Fibroblast of upper back skin (primary cell): ENCODE measurements around the gene GJB3.
"Not testable (repeated sequence)": the region's sequence is repeated elsewhere in the genome, so short reads cannot be mapped to it uniquely, and the experiment has no call there.

Experiments used
- DNase-seq: peaks from one replicate; pipeline ENCODE4 v3.0.0-alpha.2; 2013

The GJB3 gene

DNA sequence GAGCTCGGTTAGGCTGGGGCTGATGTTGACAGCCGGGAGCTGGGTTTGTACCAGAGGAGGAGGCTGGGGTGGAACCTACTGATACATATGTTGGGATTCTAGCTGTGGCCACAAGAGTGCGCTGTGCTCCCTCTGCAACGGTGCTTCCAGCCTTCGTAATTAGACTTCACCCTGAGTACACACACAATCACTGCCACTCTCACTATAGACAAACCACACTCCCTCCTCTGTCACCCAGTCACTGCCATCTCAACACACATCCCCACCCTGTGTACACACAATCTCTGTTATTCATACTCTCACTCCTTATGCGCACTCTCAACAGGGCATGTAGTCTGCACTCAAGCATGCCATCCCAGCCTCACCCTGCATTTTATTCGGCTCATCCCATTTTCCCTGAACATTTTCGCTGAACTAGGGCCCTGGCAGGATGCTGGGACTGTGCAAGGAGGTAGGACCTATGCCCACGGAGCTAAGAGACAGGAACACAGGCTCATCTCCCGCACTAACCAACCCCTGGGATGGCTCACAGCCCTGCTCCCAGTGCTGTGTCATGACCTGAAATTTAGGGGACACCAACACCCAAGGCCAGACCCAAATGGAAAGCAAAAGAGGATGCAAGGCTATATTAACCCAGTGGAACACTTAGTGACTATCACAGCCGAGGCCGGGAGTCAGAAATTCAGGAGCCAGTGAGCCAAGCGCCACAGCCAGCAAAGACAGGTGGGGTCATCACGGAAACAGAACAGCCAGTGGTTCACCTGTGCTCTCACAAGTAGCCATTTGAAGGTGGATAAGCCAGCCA is 5.7 kb downstream of the GJB3 start:
- DNase-seq: peak; percentile 58

- DNase-seq: no peak
Measured at GRCh38 chr1:34787461-34788420, 6.7 kb downstream of the GJB3 start.

DNA sequence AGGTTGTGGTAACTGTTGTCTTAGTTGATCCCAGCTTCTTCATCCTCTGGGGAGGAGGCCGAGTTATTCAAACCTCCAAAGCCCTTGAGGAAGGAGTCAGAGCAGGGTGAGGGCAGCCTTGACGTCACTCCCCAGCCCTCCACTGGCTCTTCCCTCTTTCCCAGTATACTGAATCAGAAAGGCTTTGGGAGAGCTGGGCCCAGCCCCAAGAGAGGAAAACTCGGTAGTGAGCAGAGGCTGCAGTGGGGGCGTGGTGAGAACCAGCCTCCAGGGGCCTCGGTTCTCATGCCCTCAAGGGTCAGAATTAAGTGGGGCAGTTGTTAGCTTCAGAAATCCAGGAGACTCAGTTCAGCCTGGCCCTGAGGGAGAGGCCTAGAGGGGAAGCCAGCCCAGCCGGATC is 10.0 kb downstream of the GJB3 start:
- no peak for DNase-seq

- DNase-seq: no peak
Measured at GRCh38 chr1:34792424-34792823, 11.4 kb downstream of the GJB3 start.

DNA sequence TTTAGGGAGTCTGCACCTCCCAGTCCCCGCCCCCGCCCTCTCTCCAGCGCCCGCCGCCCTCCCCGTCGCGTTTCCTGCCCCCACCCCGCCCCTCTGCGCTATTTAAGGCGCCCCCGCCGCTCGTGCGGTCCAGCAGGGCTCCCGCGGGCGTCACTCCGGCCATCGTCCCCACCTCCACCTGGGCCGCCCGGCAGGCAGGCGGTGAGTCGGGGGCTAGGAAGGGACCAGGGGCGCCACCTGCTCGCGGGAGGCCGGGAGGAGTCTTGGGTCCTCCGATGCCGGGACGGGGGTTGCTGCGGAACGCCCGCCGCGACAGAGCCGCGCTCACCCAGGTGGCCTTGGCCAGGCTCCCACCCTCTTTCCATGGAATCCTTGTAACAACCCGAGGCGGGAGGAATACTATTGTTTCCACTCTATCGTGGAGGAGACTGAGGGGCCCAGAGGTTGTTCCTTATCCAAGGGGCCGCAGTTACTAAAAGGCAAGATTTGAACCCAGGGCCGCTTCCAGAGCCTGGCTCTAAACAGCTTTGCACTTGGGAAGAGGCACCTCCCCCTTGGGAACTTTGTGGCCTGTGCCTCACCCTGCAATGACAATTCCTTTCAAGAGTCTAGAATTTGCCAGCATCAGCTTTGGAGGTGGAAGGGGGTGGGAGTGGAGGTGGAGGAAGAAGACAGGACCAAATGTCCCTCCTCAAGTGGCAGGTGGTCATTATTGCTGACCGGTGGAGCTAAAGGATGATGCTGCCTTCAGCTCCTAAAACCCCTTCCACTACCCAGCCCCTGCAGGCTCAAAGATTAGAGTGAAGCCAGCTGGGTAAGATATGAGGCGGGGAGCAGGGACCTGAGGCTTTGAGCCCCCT is 12.1 kb downstream of the GJB3 start, which contains the start of gene GJA4:
Gene GJA4 (plus strand): TSS at position 132 of the 860 bp plus-strand sequence. CDS start 1,215 bp downstream, outside the sequence.
- DNase-seq: no peak

GRCh38 chr1:34794001-34794789 is 13.2 kb downstream of the GJB3 start:
- DNase-seq: no peak

GRCh38 chr1:34794790-34795180 is 13.8 kb downstream of the GJB3 start:
- DNase-seq: no peak

DNA sequence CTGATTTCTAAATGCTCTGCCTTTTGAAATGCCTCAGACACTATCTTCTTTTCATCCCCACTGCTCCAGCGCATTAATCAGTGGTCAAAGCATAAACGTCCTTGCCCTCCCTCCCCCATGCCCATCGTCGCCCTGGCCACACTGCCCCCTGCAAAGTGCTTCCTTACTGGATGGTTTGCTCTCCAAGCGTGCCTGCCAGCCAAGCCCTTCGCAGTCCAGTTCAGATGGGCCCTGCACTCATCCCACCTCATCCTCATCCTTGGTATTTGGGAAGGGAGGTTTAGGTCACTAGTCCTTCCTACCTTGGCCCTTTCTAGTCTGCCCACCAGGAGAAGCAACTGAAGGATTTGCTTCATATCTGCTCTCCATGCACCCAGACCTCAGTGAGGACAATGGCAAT is 14.9 kb downstream of the GJB3 start:
- DNase-seq: no peak

GRCh38 chr1:34796990-34797389 is 16.0 kb downstream of the GJB3 start:
- DNase-seq: no peak

DNA sequence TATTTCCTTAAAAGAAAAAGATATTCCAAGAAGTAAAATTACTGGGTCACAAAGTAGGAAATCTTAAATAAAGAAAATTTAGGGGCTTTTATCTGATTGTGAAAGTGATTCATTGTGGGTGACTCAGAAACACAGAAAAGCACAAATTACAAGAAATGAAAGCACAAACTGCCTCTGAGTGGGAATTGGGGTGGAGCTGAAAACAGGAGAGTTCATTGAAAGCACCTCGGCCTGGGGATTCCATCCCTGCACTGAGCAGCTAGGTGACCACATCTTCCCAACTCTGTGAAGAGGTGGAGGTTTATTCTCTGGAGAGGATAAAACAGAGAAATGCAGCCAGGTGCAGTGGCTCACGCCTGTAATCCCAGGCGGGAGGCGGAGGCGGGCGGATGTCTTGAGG is 19.2 kb downstream of the GJB3 start:
- no peak for DNase-seq

DNA sequence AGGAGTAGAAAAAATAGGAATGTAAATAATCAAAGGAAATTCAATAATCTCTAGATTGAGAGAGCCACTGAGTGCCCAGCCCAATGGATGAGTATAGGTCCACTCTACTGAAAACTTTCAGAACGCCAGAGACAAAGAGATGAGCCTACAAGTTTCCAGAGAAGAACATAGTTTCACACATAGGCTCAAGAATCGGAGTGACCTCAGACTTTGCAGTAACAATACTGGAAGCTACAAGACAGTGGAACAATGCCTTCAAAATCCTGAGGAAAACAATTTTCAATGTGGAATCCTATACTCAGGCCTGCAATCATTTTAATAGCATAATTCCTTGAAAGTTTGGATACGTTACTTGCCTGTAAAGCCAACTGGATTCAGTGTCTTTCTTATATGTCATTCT is 22.8 kb downstream of the GJB3 start:
- DNase-seq: no peak

GRCh38 chr1:34806396-34806795 is 25.4 kb downstream of the GJB3 start:
- DNase-seq: peak; percentile 11

GRCh38 chr1:34808051-34808810 is 27.2 kb downstream of the GJB3 start:
- DNase-seq: no peak

DNA sequence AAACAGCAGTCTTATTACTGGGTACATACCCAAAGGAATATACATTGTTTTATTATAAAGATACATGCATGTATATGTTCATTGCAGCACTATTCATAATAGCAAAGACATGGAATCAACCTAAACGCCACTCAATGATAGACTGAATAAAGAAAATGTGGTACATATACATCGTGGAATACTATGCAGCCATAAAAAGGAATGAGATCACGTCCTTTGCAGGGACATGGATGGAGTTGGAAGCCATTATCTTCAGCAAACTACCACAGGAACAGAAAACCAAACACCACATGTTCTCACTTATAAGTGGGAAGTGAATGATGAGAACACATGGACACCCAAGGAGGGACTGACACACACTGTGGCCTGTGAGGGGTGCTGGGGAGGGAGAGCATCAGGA is 29.8 kb downstream of the GJB3 start:
- DNase-seq: not testable (repeated sequence)

DNA sequence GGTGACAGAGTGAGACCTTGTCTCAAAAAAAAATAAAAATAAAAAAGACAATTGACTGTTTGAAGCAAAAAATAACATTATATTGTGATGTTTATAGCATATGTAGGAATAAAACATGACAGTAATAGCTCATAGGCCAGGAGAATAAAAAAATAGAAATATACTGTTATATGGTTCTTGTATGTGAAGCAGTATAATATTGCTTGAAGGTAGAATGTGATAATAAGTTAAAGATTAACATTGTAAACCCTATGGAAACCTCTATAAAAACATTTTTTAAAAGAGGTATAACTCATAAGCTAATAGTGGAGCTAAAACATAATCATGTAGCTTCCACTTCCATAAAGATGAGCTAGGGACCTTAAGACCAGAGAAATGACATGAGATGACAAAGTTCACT is 35.3 kb downstream of the GJB3 start:
- no peak for DNase-seq

GRCh38 chr1:34816778-34817177 is 35.8 kb downstream of the GJB3 start:
- no peak for DNase-seq

- not testable (repeated sequence) for DNase-seq
Measured at GRCh38 chr1:34818862-34819261, 37.8 kb downstream of the GJB3 start.

- DNase-seq: no peak
Measured at GRCh38 chr1:34822202-34822601, 41.2 kb downstream of the GJB3 start.

DNA sequence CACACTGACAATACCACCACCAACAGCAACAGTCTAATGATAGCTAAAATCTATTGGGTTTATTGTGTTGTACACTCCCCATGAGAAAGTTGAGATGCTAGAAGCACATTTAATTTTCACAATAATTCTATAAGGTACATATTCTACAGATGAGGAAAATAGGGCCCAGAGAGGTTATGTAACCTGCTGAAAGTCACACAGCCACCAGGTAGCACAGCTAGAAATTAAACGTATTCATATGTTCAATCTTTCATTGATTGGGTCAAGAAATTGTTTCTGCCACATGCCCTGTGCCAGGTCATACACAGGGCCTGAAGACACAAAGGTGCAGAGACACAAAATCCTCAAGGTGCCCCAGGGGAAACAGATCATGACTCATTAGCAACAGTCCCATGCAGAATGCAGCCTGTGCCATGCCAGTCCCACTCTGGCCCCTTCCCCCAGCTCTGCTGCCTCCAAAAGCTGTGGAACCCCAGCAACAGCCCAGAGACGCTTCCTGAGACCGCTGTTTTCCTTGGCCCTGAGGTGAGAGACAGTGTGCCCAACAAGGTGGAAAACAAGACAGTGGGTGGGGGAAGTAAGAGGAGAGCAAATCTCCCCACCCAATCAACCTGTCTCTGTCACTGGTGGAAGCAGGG is 43.9 kb downstream of the GJB3 start:
- no peak for DNase-seq

DNA sequence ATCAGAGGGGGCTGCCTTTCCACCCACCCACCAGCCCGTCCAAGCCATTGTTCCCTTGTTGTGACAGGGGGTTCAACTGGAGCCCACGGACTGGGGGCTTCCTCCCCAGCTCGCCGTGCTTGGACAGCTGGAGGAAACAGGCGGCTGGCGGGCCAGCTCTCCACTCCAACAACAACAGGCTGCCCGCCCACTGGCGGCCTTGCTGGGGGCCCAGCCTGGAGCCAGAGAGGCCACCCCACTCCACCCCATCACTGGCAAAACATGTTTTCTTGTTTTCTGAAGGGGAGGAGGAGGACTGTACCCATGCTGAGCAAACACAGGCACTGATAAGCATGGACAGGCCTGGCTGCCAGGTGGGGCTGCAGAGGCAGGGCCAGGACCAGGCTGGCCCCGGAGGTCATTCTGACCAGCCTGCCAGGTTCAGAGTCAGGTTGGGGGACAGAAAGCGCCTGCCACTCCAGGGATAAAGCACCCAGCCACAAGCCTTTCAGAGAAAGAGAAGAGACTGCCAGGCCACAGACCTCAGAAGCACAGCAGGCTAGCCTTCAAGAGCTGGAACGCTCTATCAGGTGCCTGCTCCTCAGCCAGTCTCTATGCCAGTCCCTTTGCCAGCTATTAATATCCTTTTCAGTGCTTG is 44.6 kb downstream of the GJB3 start:
- DNase-seq: no peak
